Loucy (cell line): ENCODE data around the gene C9orf50.

Experiments used
- CTCF ChIP-seq: fragments of 200-600 bp; sonication (generic); conservative IDR thresholded peaks from 2 replicates; pipeline ENCODE4 v1.5.1; 2014; ENCODE audit warnings: mild to moderate bottlenecking, antibody characterized with exemption, low read length
- EZH2phosphoT487 ChIP-seq: fragments of 200-600 bp; IDR thresholded peaks from 2 replicates; pipeline ENCODE4 v1.6.1; 2018; ENCODE audit warnings: antibody characterized with exemption, mild to moderate bottlenecking, moderate library complexity, borderline replicate concordance

- no peak for TF ChIP-seq CTCF
- no peak for TF ChIP-seq EZH2phosphoT487
These were observed 34.7 kb downstream of the C9orf50 start for GRCh38 chr9:129586245-129586644.
